Lower lobe of right lung (tissue), 2 donors: ENCODE results near the gene SPO11. TPM values are rescaled to one million over a fixed set of nuclear protein-coding genes. Genes with fewer than 3 reads are reported as not detected.

Experiments used
- ATAC-seq, 2 donors: fragments of 200-7000 bp; cut with Tn5 transposase; one replicate each; pipeline ENCODE4 v1.9.1; 2020 to 2022; ENCODE audit warnings: mild to moderate bottlenecking in 2 of 2, moderate library complexity in 2 of 2
- DNase-seq: peaks from one replicate; pipeline ENCODE4 v3.0.0-alpha.2; 2020
- H3K27ac ChIP-seq: fragments of 200-600 bp; one replicate; pipeline ENCODE4 v1.8.0; 2022
- H3K27me3 ChIP-seq: fragments of 200-600 bp; one replicate; pipeline ENCODE4 v1.8.0; 2022; ENCODE audit warnings: low read depth
- H3K36me3 ChIP-seq: fragments of 200-600 bp; one replicate; pipeline ENCODE4 v1.8.0; 2022; ENCODE audit warnings: mild to moderate bottlenecking
- H3K4me1 ChIP-seq: fragments of 200-600 bp; one replicate; pipeline ENCODE4 v1.8.0; 2022
- H3K4me3 ChIP-seq: fragments of 200-600 bp; one replicate; pipeline ENCODE4 v1.8.0; 2022; ENCODE audit warnings: mild to moderate bottlenecking
- H3K9me3 ChIP-seq: fragments of 200-600 bp; one replicate; pipeline ENCODE4 v1.8.0; 2022
- CTCF ChIP-seq: fragments of 200-600 bp; IDR thresholded peaks from one replicate; pipeline ENCODE4 v1.8.0; 2022; ENCODE audit warnings: antibody characterized with exemption, mild to moderate bottlenecking
- intact Hi-C: fragments of 100-400 bp; cut with DNase I; formaldehyde crosslinking; loops from one replicate; pipeline ENCODE4 v1.11.0; 2022
- total RNA-seq: library from RNA; stranded (reverse); fragmentation: NEBNext Ultra II Directional; extraction: Animal tissue kit (Norgen Biotek cat#: 25700); gene quantifications from one replicate; pipeline ENCODE4 v1.2.1, GENCODE V29; 2021
- donor health status: DM: no; HTN: yes; CAD: no; lungs with severe emphysema.

SPO11 gene
- total RNA-seq, 1 donor from 2014 or later: not detected

GRCh38 chr20:57369596-57369995 lies 40.0 kb downstream of the SPO11 start:
- Histone ChIP-seq H3K9me3 (no peaks in the 10 kb centered on the region), H3K27ac (no peak overlapping the region), H3K4me1 (peaks cover 5% of the 10 kb centered on the region), H3K27me3 (no peaks in the 10 kb centered on the region), H3K36me3 (no peaks in the 10 kb centered on the region), H3K4me3 (no peak overlapping the region)
- ATAC-seq (no peak), DNase-seq (no peak)
- no peak for TF ChIP-seq CTCF
- intact Hi-C loops: no loop called here

DNA sequence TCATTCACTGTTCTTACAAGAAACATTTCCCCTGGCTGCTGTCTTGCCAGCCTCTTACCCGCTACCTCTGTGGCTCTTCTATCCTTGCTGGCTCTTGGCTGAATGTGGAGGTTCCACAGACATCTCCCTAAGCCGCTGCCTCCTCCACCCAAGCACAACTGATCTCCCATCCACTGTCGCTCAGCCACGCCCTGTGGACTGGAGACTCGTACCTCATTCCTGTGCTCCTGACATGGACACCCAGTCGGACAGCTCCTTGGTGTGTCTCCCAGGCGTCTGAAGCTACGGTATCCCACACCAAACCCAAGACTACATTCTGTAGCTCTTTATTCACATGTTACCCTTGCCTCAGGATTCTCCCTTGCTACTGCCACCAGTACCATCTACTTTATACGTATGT lies 40.7 kb downstream of the SPO11 start:
- Histone ChIP-seq H3K36me3 (no peaks in the 10 kb centered on the region), H3K27ac (no peak overlapping the region), H3K27me3 (no peaks in the 10 kb centered on the region), H3K9me3 (no peaks in the 10 kb centered on the region), H3K4me3 (no peak overlapping the region), H3K4me1 (peaks cover 7% of the 10 kb centered on the region)
- ATAC-seq (no peak), DNase-seq (no peak)
- intact Hi-C loops: no loop called here
- TF ChIP-seq CTCF: no peak

DNA sequence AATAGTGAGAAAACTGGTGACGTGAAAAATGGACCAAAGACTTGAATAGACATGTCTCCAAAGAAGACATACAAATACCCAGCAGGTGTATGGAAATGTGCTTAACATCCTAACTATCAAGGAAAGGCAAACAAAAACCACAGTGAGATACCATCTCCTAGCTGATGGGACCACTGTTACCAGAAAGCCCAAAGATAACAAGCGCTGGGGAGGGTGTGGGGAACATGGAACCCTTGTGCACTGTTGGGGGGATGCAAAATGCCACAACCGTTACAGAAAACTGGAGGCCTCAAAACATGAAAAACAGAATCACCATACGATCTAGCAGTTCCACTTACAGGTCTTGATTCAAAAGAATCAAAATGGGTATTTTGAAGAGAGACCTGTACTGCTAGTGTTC lies 41.8 kb downstream of the SPO11 start:
- H3K9me3 ChIP-seq: no peaks in the 10 kb centered on the region
- intact Hi-C loops: no loop called here
- no peak for DNase-seq
- H3K27ac ChIP-seq: no peak overlapping the region
- no peak overlapping the region for H3K4me3 ChIP-seq
- no peaks in the 10 kb centered on the region for H3K36me3 ChIP-seq
- no peaks in the 10 kb centered on the region for H3K27me3 ChIP-seq
- no peak for ATAC-seq
- H3K4me1 ChIP-seq: peaks cover 7% of the 10 kb centered on the region
- TF ChIP-seq CTCF: no peak

DNA sequence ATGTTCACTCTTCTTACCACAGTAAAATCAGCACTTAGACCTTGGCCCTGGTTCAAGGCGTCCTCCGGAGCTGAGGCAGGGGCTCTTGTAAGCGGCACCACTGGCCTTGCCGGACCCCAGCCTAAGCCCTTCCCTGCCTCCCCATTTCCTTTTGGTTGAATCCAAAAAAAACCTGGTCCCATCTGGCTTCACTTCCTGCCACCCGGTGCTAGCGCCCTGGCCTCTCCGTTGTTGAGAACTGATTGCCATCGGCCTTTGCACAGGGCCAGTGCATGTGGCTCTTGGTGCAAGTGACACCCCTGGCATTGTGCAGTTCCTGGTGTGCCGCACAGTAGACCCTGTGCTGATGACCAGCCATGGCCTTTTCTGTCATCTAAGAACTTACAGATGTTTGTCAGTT lies 42.6 kb downstream of the SPO11 start:
- intact Hi-C loops: no loop called here
- Histone ChIP-seq H3K4me3 (no peak overlapping the region), H3K36me3 (no peaks in the 10 kb centered on the region), H3K9me3 (no peaks in the 10 kb centered on the region), H3K27ac (no peak overlapping the region), H3K27me3 (no peaks in the 10 kb centered on the region), H3K4me1 (peaks cover 7% of the 10 kb centered on the region)
- ATAC-seq (no peak), DNase-seq (no peak)
- TF ChIP-seq CTCF: no peak

DNA sequence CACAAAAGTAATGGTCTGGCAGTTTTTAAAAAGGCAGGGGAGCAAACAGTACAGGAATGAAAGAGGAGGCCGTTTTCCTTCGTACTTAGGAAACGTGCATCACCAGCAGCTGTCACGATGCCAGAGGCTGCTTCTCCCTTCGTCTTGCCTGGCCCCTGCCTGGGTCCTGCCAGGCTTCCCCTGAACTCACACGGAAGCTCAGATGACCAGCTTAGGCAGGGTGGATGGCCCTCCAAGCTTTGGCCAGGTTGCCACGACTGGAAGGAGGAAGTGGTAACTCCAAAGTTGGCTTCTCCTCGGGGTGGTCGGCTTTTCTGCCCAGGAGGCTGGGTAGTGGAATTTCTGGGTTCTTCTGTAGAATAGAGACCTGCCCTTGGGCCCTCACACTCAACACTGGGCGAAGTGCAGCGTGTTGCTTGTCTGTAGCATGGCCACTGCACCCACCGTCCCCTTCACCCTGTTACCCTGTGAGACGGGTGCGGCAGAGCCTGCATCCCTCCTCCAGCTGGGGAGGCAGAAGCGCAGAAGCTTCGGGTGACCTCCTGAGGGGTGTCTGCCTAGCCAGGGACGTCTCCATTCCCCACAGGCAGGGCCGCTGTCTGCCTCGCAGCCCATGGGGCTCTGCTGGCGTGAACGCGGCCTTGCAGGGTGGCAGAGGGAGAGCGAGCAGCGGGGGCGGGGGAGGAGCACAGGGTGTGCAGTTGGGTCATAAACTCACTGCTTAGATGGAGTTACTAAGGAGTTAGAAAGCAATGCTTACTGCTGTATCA lies 43.2 kb downstream of the SPO11 start:
- peaks cover 7% of the 10 kb centered on the region for H3K4me1 ChIP-seq
- DNase-seq (no peak), ATAC-seq (no peak)
- intact Hi-C loops: no loop called here
- no peaks in the 10 kb centered on the region for H3K27me3 ChIP-seq
- no peak overlapping the region for H3K4me3 ChIP-seq
- no peaks in the 10 kb centered on the region for H3K9me3 ChIP-seq
- no peak overlapping the region for H3K27ac ChIP-seq
- H3K36me3 ChIP-seq: no peaks in the 10 kb centered on the region
- TF ChIP-seq CTCF: no peak
